ENCODE results near the gene PHLDB3.

Gene PHLDB3

DNA sequence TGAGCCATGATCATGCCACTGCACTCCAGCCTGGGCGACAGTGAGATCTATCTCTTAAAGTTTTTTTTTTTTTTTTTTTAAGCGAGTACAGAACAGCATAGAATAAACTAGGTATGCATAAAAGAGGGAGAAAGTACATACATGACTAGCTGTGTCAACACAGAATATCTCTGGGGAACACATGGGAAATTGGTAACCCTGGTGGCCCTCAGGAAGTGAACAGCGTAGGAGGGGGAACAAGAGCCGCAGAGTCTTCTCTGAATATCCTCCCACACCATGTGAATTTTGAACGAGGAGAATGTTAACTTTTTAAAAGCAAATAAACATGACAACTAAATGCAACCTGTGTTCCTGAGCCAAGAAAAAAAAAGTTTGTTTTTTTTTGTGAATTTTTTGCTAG is 15.2 kb downstream of the PHLDB3 start:
- no peak overlapping the region for H3K4me2 ChIP-seq (ENCODE audit: low read length)
- H3K79me2 ChIP-seq (ENCODE audit: control insufficient read depth, low read length): no peaks in the 10 kb centered on the region
- no peaks in the 10 kb centered on the region for H3K9me2 ChIP-seq (replicated peaks; ENCODE audit: control insufficient read depth, low read length)
- no peaks in the 10 kb centered on the region for H3K9me3 ChIP-seq (ENCODE audit: control insufficient read depth, insufficient read depth, low read length)
- no peaks in the 10 kb centered on the region for H3F3A ChIP-seq (ENCODE audit: control insufficient read depth, insufficient read depth)
- no peaks in the 10 kb centered on the region for H3K4me1 ChIP-seq (ENCODE audit: control insufficient read depth, low read length)
- no peaks in the 10 kb centered on the region for H4K20me1 ChIP-seq (ENCODE audit: control insufficient read depth, insufficient read depth, low read depth, low read length)
- no peak overlapping the region for H3K4me3 ChIP-seq (ENCODE audit: low read length)
- no peak overlapping the region for H3K27ac ChIP-seq (ENCODE audit: low read depth, low read length)
- TF ChIP-seq, protein P1, sequence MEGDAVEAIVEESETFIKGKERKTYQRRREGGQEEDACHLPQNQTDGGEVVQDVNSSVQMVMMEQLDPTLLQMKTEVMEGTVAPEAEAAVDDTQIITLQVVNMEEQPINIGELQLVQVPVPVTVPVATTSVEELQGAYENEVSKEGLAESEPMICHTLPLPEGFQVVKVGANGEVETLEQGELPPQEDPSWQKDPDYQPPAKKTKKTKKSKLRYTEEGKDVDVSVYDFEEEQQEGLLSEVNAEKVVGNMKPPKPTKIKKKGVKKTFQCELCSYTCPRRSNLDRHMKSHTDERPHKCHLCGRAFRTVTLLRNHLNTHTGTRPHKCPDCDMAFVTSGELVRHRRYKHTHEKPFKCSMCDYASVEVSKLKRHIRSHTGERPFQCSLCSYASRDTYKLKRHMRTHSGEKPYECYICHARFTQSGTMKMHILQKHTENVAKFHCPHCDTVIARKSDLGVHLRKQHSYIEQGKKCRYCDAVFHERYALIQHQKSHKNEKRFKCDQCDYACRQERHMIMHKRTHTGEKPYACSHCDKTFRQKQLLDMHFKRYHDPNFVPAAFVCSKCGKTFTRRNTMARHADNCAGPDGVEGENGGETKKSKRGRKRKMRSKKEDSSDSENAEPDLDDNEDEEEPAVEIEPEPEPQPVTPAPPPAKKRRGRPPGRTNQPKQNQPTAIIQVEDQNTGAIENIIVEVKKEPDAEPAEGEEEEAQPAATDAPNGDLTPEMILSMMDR (IDR thresholded peaks at IDR 0.05; ENCODE audit: low read depth, low read length, poor library complexity, severe bottlenecking): no peak
- no peak for TF ChIP-seq EZH2phosphoT487 (IDR thresholded peaks at IDR 0.05; ENCODE audit: borderline replicate concordance, low read length)
- no peaks in the 10 kb centered on the region for H3K27me3 ChIP-seq (ENCODE audit: control insufficient read depth, low read length)
- no peaks in the 10 kb centered on the region for H3K36me3 ChIP-seq (ENCODE audit: control insufficient read depth, low read length)

DNA sequence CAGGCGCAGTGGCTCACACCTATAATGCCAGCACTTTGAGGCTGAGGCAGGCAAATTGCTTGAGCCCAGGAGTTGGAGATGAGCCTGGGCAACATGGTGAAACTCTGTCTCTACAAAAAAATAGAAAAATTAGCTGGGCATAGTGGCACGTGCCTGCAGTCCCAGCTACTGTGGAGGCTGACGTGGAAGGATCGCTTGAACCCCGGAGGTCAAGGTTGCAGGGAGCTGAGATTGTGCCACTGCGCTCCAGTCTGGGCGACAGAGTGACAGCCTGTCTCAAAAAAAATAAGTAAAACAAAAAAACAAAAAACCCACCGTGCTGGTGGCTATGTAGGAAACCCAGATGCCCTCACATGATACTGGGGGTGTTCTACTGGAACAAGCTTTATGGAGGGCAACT is 16.4 kb downstream of the PHLDB3 start:
- Histone ChIP-seq H3K27ac (ENCODE audit: low read depth, low read length) (no peak overlapping the region), H4K20me1 (ENCODE audit: control insufficient read depth, insufficient read depth, low read depth, low read length) (no peaks in the 10 kb centered on the region), H3K27me3 (ENCODE audit: control insufficient read depth, low read length) (no peaks in the 10 kb centered on the region), H3F3A (ENCODE audit: control insufficient read depth, insufficient read depth) (no peaks in the 10 kb centered on the region), H3K36me3 (ENCODE audit: control insufficient read depth, low read length) (no peaks in the 10 kb centered on the region), H3K4me3 (ENCODE audit: low read length) (no peak overlapping the region), H3K4me2 (ENCODE audit: low read length) (no peak overlapping the region), H3K79me2 (ENCODE audit: control insufficient read depth, low read length) (no peaks in the 10 kb centered on the region), H3K9me2 (replicated peaks; ENCODE audit: control insufficient read depth, low read length) (no peaks in the 10 kb centered on the region), H3K9me3 (ENCODE audit: control insufficient read depth, insufficient read depth, low read length) (no peaks in the 10 kb centered on the region), H3K4me1 (ENCODE audit: control insufficient read depth, low read length) (no peaks in the 10 kb centered on the region)
- no peak for TF ChIP-seq EZH2phosphoT487 (IDR thresholded peaks at IDR 0.05; ENCODE audit: borderline replicate concordance, low read length)
- TF ChIP-seq, protein P1 (IDR thresholded peaks at IDR 0.05; ENCODE audit: low read depth, low read length, poor library complexity, severe bottlenecking): no peak

DNA sequence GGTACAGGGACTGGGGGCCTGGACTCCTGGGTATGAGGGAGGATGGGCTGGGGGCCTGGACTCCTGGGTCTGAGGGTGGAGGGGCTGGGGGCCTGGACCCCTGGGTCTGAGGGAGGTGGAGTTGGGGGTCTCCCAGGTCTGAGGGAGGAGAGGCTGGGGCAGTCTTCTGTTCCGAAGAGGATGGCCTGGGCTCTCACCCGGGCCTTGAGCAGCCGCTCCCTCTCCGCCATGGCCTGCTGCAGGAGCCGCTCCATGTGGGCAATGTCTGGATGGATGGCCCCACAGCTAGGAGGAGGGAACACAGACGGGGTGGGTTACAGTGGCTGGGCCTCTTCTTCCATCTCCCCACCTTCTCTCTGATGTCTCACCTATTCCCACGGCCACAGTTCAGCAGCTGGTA is 18.1 kb downstream of the PHLDB3 start:
- H3K79me2 ChIP-seq (ENCODE audit: control insufficient read depth, low read length): no peaks in the 10 kb centered on the region
- no peak overlapping the region for H3K4me3 ChIP-seq (ENCODE audit: low read length)
- no peaks in the 10 kb centered on the region for H4K20me1 ChIP-seq (ENCODE audit: control insufficient read depth, insufficient read depth, low read depth, low read length)
- H3K27me3 ChIP-seq (ENCODE audit: control insufficient read depth, low read length): no peaks in the 10 kb centered on the region
- H3K9me3 ChIP-seq (ENCODE audit: control insufficient read depth, insufficient read depth, low read length): no peaks in the 10 kb centered on the region
- no peaks in the 10 kb centered on the region for H3K36me3 ChIP-seq (ENCODE audit: control insufficient read depth, low read length)
- H3K27ac ChIP-seq (ENCODE audit: low read depth, low read length): no peak overlapping the region
- H3K9me2 ChIP-seq (replicated peaks; ENCODE audit: control insufficient read depth, low read length): no peaks in the 10 kb centered on the region
- TF ChIP-seq, protein P1 (IDR thresholded peaks at IDR 0.05; ENCODE audit: low read depth, low read length, poor library complexity, severe bottlenecking): no peak
- TF ChIP-seq EZH2phosphoT487 (IDR thresholded peaks at IDR 0.05; ENCODE audit: borderline replicate concordance, low read length): no peak
- H3K4me1 ChIP-seq (ENCODE audit: control insufficient read depth, low read length): no peaks in the 10 kb centered on the region
- no peaks in the 10 kb centered on the region for H3F3A ChIP-seq (ENCODE audit: control insufficient read depth, insufficient read depth)
- H3K4me2 ChIP-seq (ENCODE audit: low read length): no peak overlapping the region

DNA sequence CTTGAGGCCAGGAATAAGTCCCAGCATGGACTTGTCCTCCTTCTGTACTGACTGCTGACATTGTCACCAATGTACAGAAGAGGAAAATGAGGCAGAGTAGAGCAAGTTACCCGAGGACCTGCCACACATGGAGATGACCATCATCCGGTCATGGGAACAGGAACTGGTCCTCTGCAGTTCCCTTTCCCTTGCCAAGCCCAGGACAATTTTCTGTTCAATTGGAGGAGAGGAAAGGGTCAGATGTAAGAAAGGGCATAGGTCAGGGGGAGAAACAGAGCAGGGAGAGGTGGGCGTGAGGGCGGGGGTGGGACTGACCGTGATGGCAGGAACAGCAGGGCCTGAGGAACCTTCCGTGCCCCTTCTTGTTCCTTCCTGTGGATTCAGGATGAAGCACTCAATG is 18.6 kb downstream of the PHLDB3 start:
- no peaks in the 10 kb centered on the region for H3K27me3 ChIP-seq (ENCODE audit: control insufficient read depth, low read length)
- no peaks in the 10 kb centered on the region for H3K9me2 ChIP-seq (replicated peaks; ENCODE audit: control insufficient read depth, low read length)
- no peak for TF ChIP-seq EZH2phosphoT487 (IDR thresholded peaks at IDR 0.05; ENCODE audit: borderline replicate concordance, low read length)
- TF ChIP-seq, protein P1 (IDR thresholded peaks at IDR 0.05; ENCODE audit: low read depth, low read length, poor library complexity, severe bottlenecking): no peak
- no peaks in the 10 kb centered on the region for H3K79me2 ChIP-seq (ENCODE audit: control insufficient read depth, low read length)
- no peaks in the 10 kb centered on the region for H3K4me1 ChIP-seq (ENCODE audit: control insufficient read depth, low read length)
- no peaks in the 10 kb centered on the region for H3F3A ChIP-seq (ENCODE audit: control insufficient read depth, insufficient read depth)
- no peak overlapping the region for H3K27ac ChIP-seq (ENCODE audit: low read depth, low read length)
- H3K4me2 ChIP-seq (ENCODE audit: low read length): no peak overlapping the region
- no peaks in the 10 kb centered on the region for H4K20me1 ChIP-seq (ENCODE audit: control insufficient read depth, insufficient read depth, low read depth, low read length)
- H3K9me3 ChIP-seq (ENCODE audit: control insufficient read depth, insufficient read depth, low read length): no peaks in the 10 kb centered on the region
- no peaks in the 10 kb centered on the region for H3K36me3 ChIP-seq (ENCODE audit: control insufficient read depth, low read length)
- no peak overlapping the region for H3K4me3 ChIP-seq (ENCODE audit: low read length)

All from DOHH2 (cell line).